ENCODE results near the gene HMCN2. TPM values are rescaled to one million over a fixed set of nuclear protein-coding genes. Genes with fewer than 3 reads are reported as not detected.

HMCN2 gene
- total and polyA plus RNA-seq, 2 experiments from 2014 or later = not detected

- no peak for DNase-seq
- Histone ChIP-seq H4K20me1 (ENCODE audit: insufficient read depth) (no peaks in the 10 kb centered on the region), H3K9me2 (ENCODE audit: insufficient read depth) (no peaks in the 10 kb centered on the region), H3K4me1 (ENCODE audit: insufficient read depth) (no peaks in the 10 kb centered on the region), H3K36me3 (ENCODE audit: low read depth) (no peaks in the 10 kb centered on the region), H3K4me2 (ENCODE audit: unreplicated experiment) (no peak overlapping the region), H3K79me2 (ENCODE audit: insufficient read depth) (no peaks in the 10 kb centered on the region), H3K9me3 (ENCODE audit: low read depth) (no peaks in the 10 kb centered on the region), H3K27ac (no peak overlapping the region), H3F3A (ENCODE audit: insufficient read depth) (no peaks in the 10 kb centered on the region), H3K9ac (no peak overlapping the region), H3K4me3 (no peak overlapping the region), H3K27me3 (replicated peaks; ENCODE audit: insufficient read depth) (peaks cover 26% of the 10 kb centered on the region), H2AFZ (no peak overlapping the region)
- 56% methylated on average over 4 of the region's 4 CpGs for WGBS, 2 experiments (ENCODE audit: low coverage in 1 of 2, low lambda C conversion rate in 2 of 2, missing lambda C conversion rate in 2 of 2)
- in situ Hi-C loops (cut with MboI) = no loop called here
- TF ChIP-seq EZH2 (IDR thresholded peaks at IDR 0.05; ENCODE audit: insufficient read depth, poor library complexity, severe bottlenecking) (no peak), EZH2phosphoT487 (IDR thresholded peaks at IDR 0.05; ENCODE audit: insufficient read depth, low read depth) (no peak)
These were observed 122.3 kb downstream of the HMCN2 start for GRCh38 chr9:130387905-130388304.

- in situ Hi-C loops (cut with MboI) = no loop called here
- Histone ChIP-seq H2AFZ (no peak overlapping the region), H3F3A (ENCODE audit: insufficient read depth) (no peaks in the 10 kb centered on the region), H3K4me2 (ENCODE audit: unreplicated experiment) (no peak overlapping the region), H3K4me1 (ENCODE audit: insufficient read depth) (no peaks in the 10 kb centered on the region), H3K4me3 (no peak overlapping the region), H3K9ac (no peak overlapping the region), H3K27me3 (replicated peaks; ENCODE audit: insufficient read depth) (peaks cover 13% of the 10 kb centered on the region), H3K27ac (no peak overlapping the region), H3K36me3 (ENCODE audit: low read depth) (no peaks in the 10 kb centered on the region), H4K20me1 (ENCODE audit: insufficient read depth) (no peaks in the 10 kb centered on the region), H3K79me2 (ENCODE audit: insufficient read depth) (no peaks in the 10 kb centered on the region), H3K9me2 (ENCODE audit: insufficient read depth) (no peaks in the 10 kb centered on the region), H3K9me3 (ENCODE audit: low read depth) (no peaks in the 10 kb centered on the region)
- TF ChIP-seq EZH2 (IDR thresholded peaks at IDR 0.05; ENCODE audit: insufficient read depth, poor library complexity, severe bottlenecking) (no peak), EZH2phosphoT487 (IDR thresholded peaks at IDR 0.05; ENCODE audit: insufficient read depth, low read depth) (no peak)
- 43 to 44% methylated on average over 6 to 7 of the region's 7 CpGs for WGBS, 2 experiments (ENCODE audit: low coverage in 1 of 2, low lambda C conversion rate in 2 of 2, missing lambda C conversion rate in 2 of 2)
- DNase-seq = no peak
These were observed 124.8 kb downstream of the HMCN2 start for GRCh38 chr9:130390390-130390789.

- Histone ChIP-seq H3K9me2 (ENCODE audit: insufficient read depth) (no peaks in the 10 kb centered on the region), H3K27me3 (replicated peaks; ENCODE audit: insufficient read depth) (peaks cover 7% of the 10 kb centered on the region; the same call in 1 of the 2 replicates), H4K20me1 (ENCODE audit: insufficient read depth) (no peaks in the 10 kb centered on the region), H3K4me3 (no peak overlapping the region), H3K9me3 (ENCODE audit: low read depth) (no peaks in the 10 kb centered on the region), H3K4me1 (ENCODE audit: insufficient read depth) (no peaks in the 10 kb centered on the region), H3K79me2 (ENCODE audit: insufficient read depth) (no peaks in the 10 kb centered on the region), H3K27ac (no peak overlapping the region), H3K4me2 (ENCODE audit: unreplicated experiment) (no peak overlapping the region), H2AFZ (no peak overlapping the region), H3K36me3 (ENCODE audit: low read depth) (no peaks in the 10 kb centered on the region), H3F3A (ENCODE audit: insufficient read depth) (no peaks in the 10 kb centered on the region), H3K9ac (no peak overlapping the region)
- in situ Hi-C loops (cut with MboI) = no loop called here
- WGBS, 2 experiments (ENCODE audit: low coverage in 1 of 2, low lambda C conversion rate in 2 of 2, missing lambda C conversion rate in 2 of 2) = 76 to 82% methylated on average over 15 to 25 of the region's 27 CpGs
- TF ChIP-seq EZH2 (IDR thresholded peaks at IDR 0.05; ENCODE audit: insufficient read depth, poor library complexity, severe bottlenecking) (no peak), EZH2phosphoT487 (IDR thresholded peaks at IDR 0.05; ENCODE audit: insufficient read depth, low read depth) (no peak)
- no peak for DNase-seq
These were observed 125.4 kb downstream of the HMCN2 start for GRCh38 chr9:130390986-130391385.

DNA sequence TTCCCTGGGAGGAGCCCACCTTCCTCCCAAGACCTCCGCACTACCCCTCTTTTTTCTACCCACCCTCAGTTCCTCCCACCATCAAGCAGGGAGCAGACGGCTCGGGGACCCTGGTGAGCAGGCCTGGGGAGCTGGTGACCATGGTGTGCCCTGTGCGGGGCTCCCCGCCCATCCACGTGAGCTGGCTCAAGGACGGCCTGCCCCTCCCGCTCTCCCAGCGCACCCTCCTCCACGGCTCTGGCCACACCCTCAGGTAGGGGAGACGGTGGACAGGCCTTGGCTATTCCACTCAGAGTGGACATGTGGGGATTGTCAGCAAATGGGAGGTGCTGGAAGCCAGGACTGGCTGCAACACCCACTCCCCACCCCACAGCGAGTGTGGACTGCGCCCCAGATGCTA is 126.3 kb downstream of the HMCN2 start:
- Histone ChIP-seq H3K36me3 (ENCODE audit: low read depth) (no peaks in the 10 kb centered on the region), H3K27me3 (replicated peaks; ENCODE audit: insufficient read depth) (peaks cover 6% of the 10 kb centered on the region; the same call in 1 of the 2 replicates), H3K4me1 (ENCODE audit: insufficient read depth) (no peaks in the 10 kb centered on the region), H4K20me1 (ENCODE audit: insufficient read depth) (no peaks in the 10 kb centered on the region), H3F3A (ENCODE audit: insufficient read depth) (no peaks in the 10 kb centered on the region), H3K9me3 (ENCODE audit: low read depth) (no peaks in the 10 kb centered on the region), H3K4me3 (no peak overlapping the region), H3K27ac (no peak overlapping the region), H3K4me2 (ENCODE audit: unreplicated experiment) (no peak overlapping the region), H3K9me2 (ENCODE audit: insufficient read depth) (no peaks in the 10 kb centered on the region), H3K9ac (no peak overlapping the region), H2AFZ (no peak overlapping the region), H3K79me2 (ENCODE audit: insufficient read depth) (no peaks in the 10 kb centered on the region)
- 73 to 77% methylated on average over 11 to 13 of the region's 13 CpGs for WGBS, 2 experiments (ENCODE audit: low coverage in 1 of 2, low lambda C conversion rate in 2 of 2, missing lambda C conversion rate in 2 of 2)
- no peak for DNase-seq
- TF ChIP-seq EZH2 (IDR thresholded peaks at IDR 0.05; ENCODE audit: insufficient read depth, poor library complexity, severe bottlenecking) = no peak
- TF ChIP-seq EZH2phosphoT487 (IDR thresholded peaks at IDR 0.05; ENCODE audit: insufficient read depth, low read depth) = no peak
- in situ Hi-C loops (cut with MboI) = no loop called here

DNA sequence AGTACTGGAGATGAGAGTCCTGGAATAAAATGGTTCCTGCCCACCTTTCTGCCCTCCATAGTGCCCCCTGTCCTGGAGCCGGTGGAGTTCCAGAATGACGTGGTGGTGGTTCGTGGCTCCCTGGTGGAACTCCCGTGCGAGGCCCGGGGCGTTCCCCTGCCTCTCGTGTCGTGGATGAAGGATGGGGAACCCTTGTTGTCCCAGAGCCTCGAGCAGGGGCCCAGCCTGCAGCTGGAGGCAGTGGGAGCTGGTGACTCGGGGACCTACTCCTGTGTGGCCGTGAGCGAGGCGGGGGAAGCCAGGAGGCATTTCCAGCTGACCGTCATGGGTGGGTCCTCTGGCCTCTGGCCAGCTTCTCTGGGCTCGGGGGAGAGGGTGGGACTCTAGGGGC is 128.1 kb downstream of the HMCN2 start:
- no peak overlapping the region for H3K27ac ChIP-seq
- no peak overlapping the region for H3K9ac ChIP-seq
- no peak overlapping the region for H3K4me3 ChIP-seq
- in situ Hi-C loops (cut with MboI) = no loop called here
- H3K36me3 ChIP-seq (ENCODE audit: low read depth) = no peaks in the 10 kb centered on the region
- TF ChIP-seq EZH2phosphoT487 (IDR thresholded peaks at IDR 0.05; ENCODE audit: insufficient read depth, low read depth) (no peak), EZH2 (IDR thresholded peaks at IDR 0.05; ENCODE audit: insufficient read depth, poor library complexity, severe bottlenecking) (no peak)
- H3F3A ChIP-seq (ENCODE audit: insufficient read depth) = no peaks in the 10 kb centered on the region
- WGBS, 2 experiments (ENCODE audit: low coverage in 1 of 2, low lambda C conversion rate in 2 of 2, missing lambda C conversion rate in 2 of 2) = 60 to 70% methylated on average over 10 to 14 of the region's 16 CpGs
- H3K4me2 ChIP-seq (ENCODE audit: unreplicated experiment) = no peak overlapping the region
- H3K79me2 ChIP-seq (ENCODE audit: insufficient read depth) = no peaks in the 10 kb centered on the region
- H3K27me3 ChIP-seq (replicated peaks; ENCODE audit: insufficient read depth) = peaks cover 6% of the 10 kb centered on the region; the same call in 1 of the 2 replicates
- no peak overlapping the region for H2AFZ ChIP-seq
- no peaks in the 10 kb centered on the region for H4K20me1 ChIP-seq (ENCODE audit: insufficient read depth)
- no peaks in the 10 kb centered on the region for H3K9me2 ChIP-seq (ENCODE audit: insufficient read depth)
- no peak for DNase-seq
- H3K9me3 ChIP-seq (ENCODE audit: low read depth) = no peaks in the 10 kb centered on the region
- H3K4me1 ChIP-seq (ENCODE audit: insufficient read depth) = no peaks in the 10 kb centered on the region

All from GM23248 (cell line).